GDM1 (cell line): Measurements from ENCODE around the gene MTURN.
"Not testable (repeated sequence)": the region's sequence is repeated elsewhere in the genome, so short reads cannot be mapped to it uniquely, and the experiment has no call there.

Source experiments
- DNase-seq: peaks from one replicate; lab custom pipeline; 2025; lab: John Stamatoyannopoulos, UW

MTURN gene

DNA sequence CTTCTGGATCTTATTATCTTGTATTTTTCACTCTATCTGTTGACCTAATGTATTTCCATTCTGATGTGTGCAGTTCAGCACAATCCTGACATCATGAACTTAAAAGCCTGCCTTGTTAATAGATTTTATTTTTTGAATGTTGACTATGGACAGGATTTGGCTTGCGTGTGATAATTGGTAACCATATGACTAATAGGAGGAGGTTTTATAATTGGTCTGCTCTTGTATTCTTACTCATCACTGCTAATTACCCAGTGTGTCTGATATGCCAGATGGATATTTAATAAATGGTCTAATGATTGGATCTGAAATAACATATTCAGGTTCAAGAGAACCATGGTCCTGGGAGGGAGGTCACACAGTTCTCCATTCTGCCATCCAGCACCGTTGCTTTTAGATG, 45.9 kb downstream of the MTURN start:
- no peak for DNase-seq

DNA sequence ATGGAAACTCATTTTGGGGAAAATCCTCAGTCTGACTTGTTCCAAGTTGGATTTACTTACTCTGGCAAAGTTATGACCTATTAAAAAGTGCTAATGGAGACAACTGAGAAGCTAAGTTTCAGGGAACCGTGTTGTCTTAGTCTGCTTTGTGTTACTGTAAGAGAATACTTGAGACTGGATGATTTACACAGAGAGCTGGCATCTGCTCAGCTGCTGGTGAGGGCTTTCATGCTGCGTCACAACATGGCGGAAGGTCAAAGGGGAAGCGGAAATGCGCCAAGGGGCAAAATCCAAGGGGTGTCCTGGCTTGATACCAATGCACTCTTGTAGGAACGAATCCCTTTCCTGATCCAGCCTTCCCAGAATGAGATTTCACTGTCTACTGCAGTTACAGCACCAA, 46.4 kb downstream of the MTURN start:
- no peak for DNase-seq

DNA sequence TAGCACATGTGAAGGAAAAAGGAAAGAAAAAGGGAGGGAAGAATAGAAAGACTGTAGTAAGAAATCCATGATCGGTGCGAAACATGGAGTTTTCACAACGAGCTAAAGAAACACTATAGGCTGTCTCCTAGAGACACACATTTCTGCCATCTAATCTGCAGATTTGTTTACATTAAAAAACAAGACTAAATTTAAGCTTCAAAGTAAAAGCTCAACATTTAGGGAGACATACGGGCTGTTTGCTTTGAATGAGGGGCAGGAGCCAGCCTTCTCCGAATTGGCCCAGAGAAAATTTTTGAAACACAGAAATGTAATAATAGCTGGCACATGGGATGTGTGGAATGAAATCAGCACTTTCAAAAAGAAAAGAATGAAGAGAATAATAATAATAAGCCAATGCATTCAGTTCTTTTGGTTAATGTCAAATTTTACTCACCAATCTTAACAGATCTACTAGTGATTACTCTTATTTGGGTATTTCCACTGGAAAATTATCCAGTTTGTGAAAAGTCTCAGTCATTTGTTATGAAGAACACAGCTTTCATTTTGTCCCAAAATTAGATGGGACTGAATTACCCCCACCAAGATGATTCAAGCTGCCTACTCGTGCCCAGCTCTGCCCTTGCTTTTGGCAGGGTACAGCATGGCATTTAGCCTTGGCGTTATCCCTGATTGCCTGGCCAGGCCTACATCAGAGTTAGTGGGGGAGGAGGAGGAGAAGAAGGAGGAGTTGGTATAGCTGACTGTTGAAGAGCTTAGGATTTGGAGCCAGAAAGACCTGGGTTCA, 47.1 kb downstream of the MTURN start:
- no peak for DNase-seq

DNA sequence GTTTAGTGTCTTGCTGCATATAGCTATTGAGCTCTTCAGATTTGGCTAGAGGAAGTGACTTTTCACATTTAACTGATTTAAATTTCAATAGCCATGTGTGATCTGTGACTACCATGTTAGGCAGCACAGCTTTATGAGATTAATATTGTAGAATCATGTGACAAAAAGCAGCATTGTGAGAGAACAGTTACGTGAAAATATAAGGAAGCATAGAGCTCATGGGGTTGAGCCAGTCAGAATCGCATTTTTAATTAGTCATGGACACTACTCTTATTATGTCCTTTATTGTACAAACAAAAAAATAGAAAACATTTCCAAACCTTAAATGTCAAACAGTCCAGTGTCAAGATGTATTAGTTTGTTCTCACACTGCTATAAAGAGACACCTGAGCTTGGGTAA, 48.0 kb downstream of the MTURN start:
- DNase-seq: no peak

DNA sequence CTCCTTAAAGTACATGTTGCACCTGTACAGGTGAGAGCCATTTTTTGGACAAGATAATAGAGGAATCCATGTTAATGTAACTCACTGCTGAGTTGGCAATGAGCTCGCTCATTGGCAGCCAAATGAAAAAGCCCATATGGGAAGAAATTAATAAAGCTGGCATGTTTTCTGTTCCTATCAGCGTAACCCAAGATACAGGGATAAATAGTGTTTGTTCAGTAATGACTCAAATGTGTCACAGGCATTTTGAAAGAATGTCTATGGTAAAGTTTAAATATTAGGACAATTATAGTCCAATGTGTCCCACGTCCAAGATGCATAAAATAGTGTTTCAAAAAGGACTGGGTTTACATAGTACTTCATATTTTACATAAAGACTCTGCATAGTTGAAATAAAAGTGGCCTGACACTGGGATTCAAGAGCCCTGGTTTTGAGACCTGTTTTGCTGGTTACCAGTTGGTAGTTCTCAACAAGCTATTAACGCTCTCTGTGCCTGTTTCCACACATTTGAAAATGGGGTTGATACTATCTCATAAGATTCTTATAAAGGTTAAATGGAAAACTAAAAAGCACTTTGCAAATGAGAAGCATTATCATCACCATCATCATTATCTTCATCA, 49.1 kb downstream of the MTURN start:
- DNase-seq: no peak

DNA sequence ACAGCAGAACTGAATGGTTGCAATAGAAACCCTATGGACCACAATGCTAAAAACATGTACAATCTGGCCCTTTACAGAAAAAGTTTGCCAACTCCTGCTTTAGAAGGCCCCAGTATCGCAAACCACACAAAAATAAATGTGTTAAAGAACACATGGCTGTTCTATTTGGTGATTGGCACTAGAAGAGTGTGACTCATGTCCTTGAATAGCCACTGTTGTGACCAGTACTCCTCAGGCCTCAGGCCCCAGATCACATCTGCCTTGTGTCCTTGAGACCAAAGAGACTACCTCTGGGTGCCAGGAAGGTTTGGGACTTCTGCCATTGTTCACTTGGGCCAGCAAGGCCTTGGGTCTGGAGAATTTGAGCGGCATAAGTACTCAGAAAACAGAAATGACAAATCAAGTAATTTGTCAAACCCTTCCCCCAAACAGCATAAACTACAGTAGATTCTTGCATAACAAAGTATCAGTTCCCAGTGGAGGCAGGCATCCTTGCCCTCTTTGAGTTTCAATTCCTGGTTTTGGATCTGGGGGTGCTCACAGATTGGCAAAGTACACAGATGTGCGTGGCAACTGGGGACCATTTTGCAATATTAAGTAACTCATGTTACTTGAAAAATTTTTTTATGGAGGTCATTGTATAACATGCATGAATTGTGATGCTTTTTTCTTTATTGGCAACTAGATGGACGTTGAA, 50.2 kb downstream of the MTURN start:
- DNase-seq: no peak

DNA sequence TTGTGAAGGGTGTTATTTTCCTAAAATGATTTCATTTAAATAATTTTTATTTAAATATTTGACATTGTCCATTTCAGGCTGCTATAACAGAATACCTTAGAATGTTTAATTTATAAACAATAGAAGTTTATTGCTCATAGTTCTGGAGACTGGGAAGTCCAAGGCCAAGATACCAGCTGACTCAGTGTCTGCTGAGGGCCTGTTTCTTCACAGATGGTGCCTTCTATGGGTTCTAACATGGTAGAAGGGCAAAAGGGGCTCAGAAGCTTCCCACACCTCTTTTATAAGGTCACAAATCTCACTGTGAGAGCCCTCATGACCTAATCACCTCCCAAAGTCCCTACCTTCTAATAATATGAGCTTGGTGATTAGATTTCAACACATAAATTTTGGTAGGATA, 50.7 kb downstream of the MTURN start:
- no peak for DNase-seq

DNA sequence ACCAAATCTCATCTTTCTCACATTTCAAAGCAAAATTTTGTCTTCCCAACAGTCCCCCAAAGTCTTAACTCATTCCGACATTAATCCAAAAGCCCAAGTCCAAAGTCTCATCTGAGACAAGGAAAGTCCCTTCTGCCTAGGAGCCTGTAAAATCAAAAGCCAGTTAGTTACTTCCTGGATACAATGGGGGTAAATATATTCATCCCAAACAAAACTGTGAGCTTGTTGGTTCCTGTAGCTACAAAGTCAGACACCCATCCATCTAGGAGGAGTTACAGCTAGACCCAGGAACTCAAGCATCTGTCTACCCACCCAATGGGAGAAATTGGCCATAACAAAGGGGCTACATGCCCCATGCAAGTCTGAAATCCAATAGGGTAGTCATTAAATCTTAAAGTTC, 51.9 kb downstream of the MTURN start:
- DNase-seq: no peak

DNA sequence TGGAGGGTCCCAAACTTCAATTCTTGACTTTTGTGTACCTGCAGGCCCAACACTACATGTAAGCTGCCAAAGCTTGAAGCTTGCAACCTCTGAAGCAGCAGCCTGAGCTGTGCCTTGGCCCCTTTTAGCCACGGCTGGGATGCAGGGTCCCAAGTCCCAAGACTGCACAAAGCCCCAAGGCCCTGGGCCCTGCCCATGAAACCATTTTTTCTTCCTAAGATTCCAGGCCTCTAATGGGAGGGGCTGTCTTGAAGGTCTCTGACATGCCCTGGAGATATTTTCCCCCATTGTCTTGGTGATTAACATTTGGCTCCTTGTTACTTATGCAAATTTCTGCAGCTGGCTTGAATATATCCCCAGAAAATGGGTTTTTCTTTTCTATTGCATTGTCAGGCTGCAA, 52.7 kb downstream of the MTURN start:
- no peak for DNase-seq

DNA sequence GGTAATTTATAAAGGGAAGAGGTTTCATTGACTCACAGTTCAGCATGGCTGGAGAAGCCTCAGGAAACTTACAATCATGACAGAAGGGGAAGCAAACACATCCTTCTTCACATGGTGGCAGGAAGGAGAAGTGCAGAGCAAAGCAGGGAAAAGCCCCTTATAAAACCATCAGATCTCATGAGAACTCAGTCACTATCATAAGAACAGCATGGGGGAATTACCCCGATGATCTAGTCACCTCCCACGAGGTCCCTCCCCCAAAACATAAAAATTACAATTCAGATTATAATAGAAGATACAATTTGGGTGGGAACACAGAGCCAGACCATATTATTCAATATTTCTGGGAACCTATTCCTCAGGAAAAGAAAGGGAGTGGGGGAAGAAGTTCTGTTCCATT, 53.6 kb downstream of the MTURN start:
- DNase-seq: not testable (repeated sequence)

DNA sequence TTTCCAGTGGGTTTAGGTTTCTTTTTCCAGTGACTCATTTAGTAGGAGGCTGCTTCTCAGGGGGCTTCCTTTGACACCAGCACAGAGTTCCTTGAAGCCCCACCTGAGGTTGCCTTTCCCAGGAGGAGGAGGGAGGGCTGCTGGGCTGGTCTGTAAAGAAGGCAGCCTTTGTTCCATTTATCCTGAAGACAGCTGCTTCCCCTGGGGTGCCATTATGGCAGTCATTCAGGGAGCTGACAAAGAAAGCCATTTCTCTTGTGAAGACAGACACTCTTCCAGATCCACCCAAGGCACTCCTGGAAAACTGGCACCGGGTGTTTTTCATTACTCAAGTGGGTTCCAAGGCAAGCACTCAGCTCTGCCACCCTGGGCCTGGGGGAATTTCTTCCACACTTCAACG, 54.0 kb downstream of the MTURN start:
- DNase-seq: no peak

DNA sequence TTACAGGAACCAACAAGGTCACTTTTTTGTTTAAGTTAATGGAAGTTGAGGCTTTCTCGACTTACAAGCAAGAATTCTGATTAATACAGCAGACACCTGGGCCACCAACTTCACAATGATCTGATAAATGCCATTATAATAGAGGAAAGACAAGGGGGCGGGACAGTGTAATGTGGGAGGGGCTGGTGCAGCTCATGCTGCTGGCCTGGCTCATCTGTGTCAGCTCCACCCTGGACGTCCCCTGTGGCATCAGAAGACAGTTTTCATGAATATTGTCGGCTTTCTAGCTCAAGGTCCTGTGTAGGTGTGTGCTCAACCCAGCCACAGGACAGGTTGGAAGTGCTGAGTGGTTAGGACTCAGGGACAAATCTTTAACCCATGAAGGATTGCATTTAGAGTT, 57.0 kb downstream of the MTURN start:
- no peak for DNase-seq

DNA sequence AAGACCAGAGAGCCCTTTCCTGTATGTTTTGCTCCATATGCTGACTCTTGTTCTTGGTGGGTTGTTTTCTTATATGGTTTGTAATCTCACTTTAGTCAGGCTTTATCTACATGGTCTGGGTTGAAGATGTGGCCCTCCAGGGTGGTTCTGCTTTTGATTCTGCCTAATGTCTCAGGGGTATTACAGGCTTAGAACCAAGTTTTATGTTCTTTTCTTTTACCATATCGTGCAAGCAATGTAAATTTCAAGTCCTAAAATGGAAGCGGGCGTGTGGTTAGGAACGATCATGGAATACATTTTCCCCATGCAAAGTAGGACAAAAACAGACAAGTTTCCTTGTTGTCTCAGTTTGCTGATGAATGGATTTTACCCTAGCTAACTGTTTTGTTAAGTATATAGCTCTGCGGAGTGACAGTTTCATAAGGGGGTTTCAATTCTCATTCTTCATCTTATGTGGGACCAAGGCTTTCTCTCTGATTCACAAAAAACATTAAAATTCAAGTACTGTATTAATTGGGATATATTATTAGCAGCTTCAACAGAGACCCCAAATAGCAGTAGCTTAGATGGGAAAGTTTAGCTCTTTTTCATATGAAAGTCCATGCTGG, 58.7 kb downstream of the MTURN start:
- no peak for DNase-seq

DNA sequence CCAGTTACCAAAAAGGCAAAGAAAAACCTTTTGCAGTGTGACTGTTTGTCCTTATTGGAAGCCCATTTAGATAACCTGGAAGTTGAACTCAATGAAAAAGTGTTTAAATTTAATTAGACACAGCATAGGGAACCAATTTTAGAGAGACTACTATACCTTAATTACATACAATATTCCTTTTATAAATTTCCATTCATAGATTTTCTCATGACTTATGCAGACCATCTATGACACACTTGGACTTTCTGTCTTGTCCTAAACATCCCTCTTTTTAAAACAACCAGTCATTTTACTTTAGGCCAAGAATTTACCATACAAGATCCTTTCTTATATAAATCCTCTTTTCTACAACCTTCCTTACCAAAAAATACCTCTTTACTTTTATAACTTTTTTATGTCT, 61.6 kb downstream of the MTURN start:
- DNase-seq: no peak

DNA sequence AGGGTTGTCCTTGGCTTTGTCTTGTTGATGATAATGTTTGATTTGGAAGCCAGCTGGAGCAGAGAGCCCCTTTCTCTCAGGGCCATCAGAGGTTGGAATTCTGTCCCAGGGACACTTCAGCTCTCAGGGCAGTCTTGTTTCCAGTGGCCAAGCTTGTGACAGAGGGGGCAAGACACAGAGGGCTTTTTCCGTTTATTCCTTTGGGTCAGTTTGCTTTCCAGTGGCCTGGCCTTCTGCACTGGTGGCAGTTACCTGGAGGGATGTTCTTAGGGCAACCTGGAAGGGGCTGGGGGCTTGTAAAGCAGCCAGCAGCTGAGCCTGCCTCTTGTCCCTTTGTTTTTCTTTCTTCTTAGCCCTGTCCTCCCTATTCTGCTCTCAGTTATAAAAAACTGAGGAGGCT, 62.7 kb downstream of the MTURN start:
- no peak for DNase-seq

DNA sequence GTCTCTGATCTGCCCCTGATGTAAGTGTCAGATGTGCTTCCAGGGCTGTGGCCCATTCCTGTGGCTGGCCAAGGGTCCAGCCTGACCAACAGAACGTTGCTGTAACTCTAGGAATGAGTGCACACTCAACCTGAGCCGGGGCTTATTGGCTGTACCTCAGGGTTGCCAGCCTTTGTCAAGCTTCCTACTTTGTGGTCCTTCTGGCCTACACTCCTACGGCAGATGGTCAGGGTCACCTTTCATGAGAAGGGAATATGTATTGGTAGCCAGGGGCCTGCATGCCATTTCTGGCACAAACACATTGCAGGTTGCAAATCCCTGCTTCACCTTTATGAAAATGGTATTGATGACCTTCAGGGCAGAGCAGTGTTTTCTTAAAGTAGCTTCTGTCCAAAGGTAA, 64.5 kb downstream of the MTURN start:
- no peak for DNase-seq

DNA sequence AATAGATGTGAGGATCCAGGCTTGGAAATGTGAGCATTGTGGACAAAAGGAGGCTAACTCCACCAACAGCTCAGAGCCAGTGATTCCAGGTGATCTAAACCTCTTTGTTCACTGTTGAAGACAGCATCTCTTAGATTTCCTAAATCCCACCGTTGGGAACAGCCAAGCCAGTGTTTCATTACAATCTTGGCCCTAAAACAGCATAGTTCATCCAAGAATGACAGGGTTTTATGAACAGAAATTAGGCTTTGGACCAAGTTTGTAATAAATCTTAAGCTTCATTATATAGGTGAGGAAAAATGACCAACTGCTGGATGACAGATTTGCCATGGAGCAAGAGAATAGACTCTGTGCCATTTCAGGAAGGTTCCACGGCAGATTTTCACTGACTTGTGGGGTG, 65.8 kb downstream of the MTURN start:
- no peak for DNase-seq

DNA sequence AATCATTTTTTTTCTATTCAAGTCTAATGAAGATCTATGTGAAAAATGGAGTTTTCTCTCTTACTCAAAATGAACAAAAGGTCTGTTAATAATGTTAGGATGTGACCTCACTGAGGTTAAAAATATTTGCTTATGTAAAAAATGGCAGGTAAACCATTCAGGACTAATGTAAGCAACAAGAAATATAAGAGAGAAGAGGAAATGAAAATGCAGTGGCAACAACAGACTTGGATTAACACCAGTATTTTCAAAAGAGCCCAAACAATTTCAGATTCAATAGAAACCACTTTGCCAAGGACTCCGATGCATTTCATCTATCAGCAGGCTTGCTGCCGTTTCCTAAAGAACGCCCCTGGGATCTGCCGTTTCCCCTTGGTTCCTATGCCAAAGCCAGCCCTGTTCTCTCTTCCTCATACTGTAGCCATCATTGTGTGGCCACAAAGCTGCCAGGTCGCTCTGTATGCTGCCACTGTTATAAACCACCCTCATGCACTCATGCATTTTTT, 66.4 kb downstream of the MTURN start:
- no peak for DNase-seq

DNA sequence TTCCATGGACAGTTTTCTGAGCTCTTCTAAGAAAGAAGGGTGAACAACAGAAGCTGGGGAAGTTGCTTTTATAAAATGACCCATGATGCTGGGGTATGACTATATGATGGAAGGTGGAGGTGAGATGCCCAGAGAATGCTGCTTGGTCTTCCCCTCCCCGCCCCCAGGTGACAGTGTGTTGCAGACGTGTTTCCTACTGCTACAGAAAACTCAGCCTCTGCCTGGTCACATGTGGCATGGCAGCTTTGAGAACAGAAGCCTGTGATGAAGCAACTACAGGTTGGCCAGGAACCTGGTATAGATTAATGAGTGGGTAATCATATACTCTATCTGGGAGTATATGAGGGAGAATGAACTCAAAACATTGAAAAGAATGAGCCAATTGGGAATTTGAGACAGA, 67.1 kb downstream of the MTURN start:
- DNase-seq: no peak

DNA sequence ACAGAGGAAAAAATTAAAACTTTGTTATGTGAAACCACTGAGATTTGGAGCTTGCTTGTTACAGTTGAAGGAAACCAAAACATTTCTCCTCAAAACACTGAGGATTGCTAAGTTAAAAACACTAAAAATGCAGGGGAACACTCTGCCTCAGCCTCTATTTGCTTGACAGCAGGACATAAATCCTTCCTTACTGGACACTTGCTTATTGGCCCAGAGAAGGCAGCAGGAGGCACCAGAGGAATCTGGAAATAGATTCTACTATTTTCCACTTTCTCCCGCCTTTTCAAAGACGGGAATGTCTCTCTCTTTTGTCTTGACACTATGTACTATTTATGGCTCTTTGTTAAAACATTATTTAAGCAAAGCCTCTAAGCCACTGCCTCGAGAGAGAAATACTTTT, 67.9 kb downstream of the MTURN start:
- DNase-seq: no peak

DNA sequence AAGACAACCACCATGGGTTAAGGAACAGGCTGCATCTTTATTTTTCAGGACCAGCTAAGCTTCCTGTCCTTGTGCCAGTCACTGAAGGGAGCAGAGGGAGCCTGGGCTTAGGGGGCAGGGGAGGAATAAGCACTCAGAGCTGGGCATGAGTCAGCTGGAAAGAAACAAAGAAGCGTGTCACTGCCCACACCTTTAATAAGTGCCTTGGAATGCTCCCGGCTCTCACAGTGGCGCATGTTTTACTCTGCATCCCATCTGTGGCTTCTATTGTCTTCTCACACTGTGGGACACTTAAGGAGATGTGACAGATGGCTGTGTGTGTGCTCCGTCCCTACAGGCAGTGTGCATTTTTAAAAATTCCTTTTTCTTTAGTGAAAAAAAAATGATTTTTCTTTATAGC, 71.7 kb downstream of the MTURN start:
- DNase-seq: no peak

DNA sequence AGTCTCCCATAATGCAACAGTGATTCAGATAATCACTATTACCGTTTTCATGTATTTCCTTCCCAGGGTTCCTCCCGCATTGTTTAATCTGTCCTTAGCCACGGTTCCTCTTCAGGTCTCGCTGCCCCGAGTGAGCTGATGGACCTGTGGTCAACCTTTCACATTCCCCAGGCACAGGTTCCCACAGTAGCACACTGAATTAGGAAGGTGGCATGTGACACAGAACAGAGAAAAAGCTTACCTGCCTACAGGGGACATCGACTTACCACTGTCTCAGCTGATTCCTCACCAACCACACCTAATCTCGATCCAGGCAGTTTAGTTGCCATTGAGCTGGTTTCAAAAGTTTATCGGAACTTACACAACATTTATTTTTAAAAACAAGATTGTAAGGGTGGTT, 72.2 kb downstream of the MTURN start:
- no peak for DNase-seq

DNA sequence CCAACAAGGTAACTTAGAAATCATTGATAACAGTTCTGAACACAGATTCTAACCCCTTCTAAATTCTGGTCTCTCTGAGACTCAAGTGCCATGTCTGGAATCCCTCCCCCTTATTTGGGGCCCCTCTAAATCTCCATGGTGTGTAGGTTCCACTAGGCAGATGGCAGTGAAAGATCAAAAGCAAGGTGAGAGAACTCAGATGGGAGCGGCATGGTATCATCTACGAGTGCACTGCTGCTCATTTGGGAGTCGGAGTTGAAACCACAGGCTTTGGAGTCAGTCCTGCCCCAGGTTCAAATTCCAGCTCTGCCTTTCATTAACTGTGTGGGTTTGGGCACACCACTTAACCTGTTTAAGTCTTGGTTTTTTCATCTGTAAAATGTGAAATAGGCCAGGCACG, 72.6 kb downstream of the MTURN start:
- DNase-seq: no peak
